GM13977 (cell line): ENCODE results near the gene TRPM1.

Experiments
- DNase-seq: peaks from one replicate; pipeline ENCODE4 v3.0.0; 2012; ENCODE audit warnings: low spot score
- CTCF ChIP-seq: IDR thresholded peaks from 2 replicates; pipeline ENCODE4 v1.5.1; 2012; ENCODE audit warnings: mild to moderate bottlenecking, control low read depth; ENCODE audit not compliant: insufficient read depth; ENCODE audit errors: extremely low read depth, missing control alignments
- in situ Hi-C: fragments of 300-500 bp; cut with MboI; formaldehyde crosslinking; loops from one replicate; pipeline ENCODE4 v1.12.0; 2022; ENCODE audit warnings: low sequenced_read_pairs, low pct_unique_long_range_greater_than_20kb, mixed read lengths, inconsistent platforms; ENCODE audit not compliant: unreplicated experiment

Gene TRPM1

GRCh38 chr15:31101262-31102038 is at the start of gene TRPM1:
Gene TRPM1 (minus strand): TSS chr15:31101725. CDS start chr15:31081355, 20,370 bp downstream.
- no peak for TF ChIP-seq CTCF
- in situ Hi-C loops, result no loop called here
- no peak for DNase-seq

- DNase-seq, result no peak
- in situ Hi-C loops, result no loop called here
- no peak for TF ChIP-seq CTCF
Measured at GRCh38 chr15:31150732-31151231, 49.3 kb upstream of the TRPM1 start.

- DNase-seq, result no peak
- TF ChIP-seq CTCF, result no peak
- in situ Hi-C loops, result no loop called here
Measured at GRCh38 chr15:31149987-31150386, 48.5 kb upstream of the TRPM1 start.

- in situ Hi-C loops, result no loop called here
- TF ChIP-seq CTCF, result no peak
- no peak for DNase-seq
Measured at GRCh38 chr15:31149088-31149505, 47.6 kb upstream of the TRPM1 start.

GRCh38 chr15:31148297-31149087 is 47.0 kb upstream of the TRPM1 start:
- no peak for DNase-seq
- in situ Hi-C loops, result no loop called here
- no peak for TF ChIP-seq CTCF

GRCh38 chr15:31147944-31148296 is 46.4 kb upstream of the TRPM1 start:
- TF ChIP-seq CTCF, result no peak
- DNase-seq, result no peak
- in situ Hi-C loops, result no loop called here
